Hepatocyte (in vitro differentiated cells): ENCODE measurements around the gene DSCAML1. TPM values are rescaled to one million over a fixed set of nuclear protein-coding genes. Genes with fewer than 3 reads are reported as not detected.

Experiments used
- DNase-seq: peaks from one replicate; pipeline ENCODE4 v3.0.0-alpha.2; 2016; ENCODE audit warnings: low spot score
- H2AFZ ChIP-seq: fragments of 200-600 bp; sonication (generic); 2 replicates; pipeline ENCODE4 v1.6.0; 2016; ENCODE audit warnings: antibody characterized with exemption, mild to moderate bottlenecking
- H3K27ac ChIP-seq: fragments of 200-600 bp; sonication (generic); 2 replicates; pipeline ENCODE4 v1.5.1; 2016; ENCODE audit warnings: mild to moderate bottlenecking
- H3K27me3 ChIP-seq: fragments of 200-600 bp; sonication (generic); 2 replicates; pipeline ENCODE4 v1.6.1; 2016
- H3K36me3 ChIP-seq: fragments of 200-600 bp; sonication (generic); replicated peaks from 2 replicates; pipeline ENCODE4 v1.5.1; 2016; ENCODE audit warnings: low read depth; ENCODE audit not compliant: insufficient read depth
- H3K4me1 ChIP-seq: fragments of 200-600 bp; sonication (generic); 2 replicates; pipeline ENCODE4 v1.5.1; 2016; ENCODE audit warnings: mild to moderate bottlenecking, moderate library complexity; ENCODE audit not compliant: insufficient read depth
- H3K4me2 ChIP-seq: fragments of 200-600 bp; sonication (generic); 2 replicates; pipeline ENCODE4 v1.6.0; 2016
- H3K4me3 ChIP-seq: fragments of 200-600 bp; sonication (generic); 2 replicates; pipeline ENCODE4 v1.5.1; 2016; ENCODE audit warnings: mild to moderate bottlenecking
- H3K79me2 ChIP-seq: fragments of 200-600 bp; sonication (generic); 2 replicates; pipeline ENCODE4 v1.6.0; 2017; ENCODE audit warnings: mild to moderate bottlenecking
- H3K9me2 ChIP-seq: fragments of 200-600 bp; sonication (generic); replicated peaks from 2 replicates; pipeline ENCODE4 v1.6.0; 2017; ENCODE audit warnings: mild to moderate bottlenecking; ENCODE audit not compliant: insufficient read depth
- H3K9me3 ChIP-seq: fragments of 200-600 bp; sonication (generic); 2 replicates; pipeline ENCODE4 v1.5.1; 2016; ENCODE audit warnings: low read depth, mild to moderate bottlenecking
- H4K20me1 ChIP-seq: fragments of 200-600 bp; sonication (generic); 2 replicates; pipeline ENCODE4 v1.6.0; 2016; ENCODE audit warnings: mild to moderate bottlenecking; ENCODE audit not compliant: insufficient read depth, poor library complexity, severe bottlenecking
- EZH2 ChIP-seq: fragments of 200-600 bp; sonication (generic); IDR thresholded peaks from 2 replicates; pipeline ENCODE4 v1.6.1; 2016; ENCODE audit warnings: antibody characterized with exemption, mild to moderate bottlenecking, borderline replicate concordance
- EZH2phosphoT487 ChIP-seq: fragments of 200-600 bp; sonication (generic); IDR thresholded peaks from one replicate; pipeline ENCODE4 v1.6.1; 2018; ENCODE audit warnings: antibody characterized with exemption, mild to moderate bottlenecking, low read depth, moderate library complexity; ENCODE audit not compliant: unreplicated experiment, severe bottlenecking
- WGBS: methylation state at CpG from one replicate; pipeline ENCODE4 v1.1.6; 2016; ENCODE audit warnings: low lambda C conversion rate; ENCODE audit errors: missing lambda C conversion rate; 5-methylcytosine and 5-hydroxymethylcytosine counted together
- polyA plus RNA-seq: library from polyadenylated mRNA; unstranded; fragments of >200 nt; fragmentation: Nextera tagmentation; extraction: Ambion mirVana; gene quantifications from 2 replicates; pipeline ENCODE4 v1.2.1, GENCODE V29; 2016
- total RNA-seq: library from RNA; depleted of rRNA; stranded (reverse); fragments of >200 nt; gene quantifications from 2 replicates; pipeline ENCODE4 v1.2.3, GENCODE V29; 2014
- TF ChIP-seq, protein P1 (sequence below): fragments of 200-600 bp; sonication (generic); IDR thresholded peaks from 2 replicates; pipeline ENCODE4 v1.5.1; 2016; ENCODE audit warnings: antibody characterized with exemption, mild to moderate bottlenecking; ENCODE audit not compliant: poor library complexity

Gene DSCAML1
- total and polyA plus RNA-seq, 2 experiments from 2014 or later, result 0.46 to 2.6 TPM

DNA sequence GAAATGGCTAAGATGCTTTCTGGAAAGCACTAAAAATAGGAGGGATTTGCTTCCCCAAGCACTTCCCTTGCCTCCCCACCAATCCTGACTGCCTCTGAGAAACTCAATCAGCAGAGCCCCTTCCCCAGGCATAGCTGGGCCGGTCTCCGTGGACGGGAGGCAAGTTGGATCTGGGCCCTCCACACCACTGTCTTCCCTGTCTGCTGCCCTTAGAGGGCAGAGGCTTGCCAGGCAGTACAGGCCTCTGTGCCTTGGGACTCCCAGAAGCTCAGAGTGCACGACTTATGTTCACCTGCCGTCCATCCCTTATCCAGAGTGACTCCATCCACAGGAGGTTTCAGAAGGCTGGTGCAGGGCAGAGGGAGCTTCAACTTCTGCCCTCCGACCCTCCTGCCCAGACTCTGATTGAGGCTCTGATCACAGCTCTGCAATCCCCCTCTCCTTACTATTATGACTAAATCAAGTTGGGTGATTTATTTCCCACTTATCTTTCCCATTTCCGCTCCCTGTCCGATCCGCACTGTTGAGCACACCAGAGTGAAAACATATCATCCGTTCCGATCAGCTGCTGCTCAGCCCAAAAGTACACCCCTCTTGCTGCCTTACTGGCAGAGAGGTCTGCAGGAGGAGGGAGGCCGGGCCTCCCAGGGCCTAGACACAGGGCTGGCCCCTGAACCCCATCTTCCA lies 71.8 kb downstream of the DSCAML1 start:
- Histone ChIP-seq H3K79me2 (no peaks in the 10 kb centered on the region), H3K27ac (no peak overlapping the region), H3K4me3 (no peak overlapping the region), H2AFZ (no peak overlapping the region), H3K9me2 (no peaks in the 10 kb centered on the region), H3K9me3 (no peaks in the 10 kb centered on the region), H3K4me2 (no peak overlapping the region), H3K4me1 (peaks cover 5% of the 10 kb centered on the region), H3K36me3 (no peaks in the 10 kb centered on the region), H3K27me3 (no peaks in the 10 kb centered on the region), H4K20me1 (no peaks in the 10 kb centered on the region)
- no peak for DNase-seq
- 83% methylated on average over 11 of the region's 12 CpGs for WGBS
- TF ChIP-seq EZH2, result no peak
- TF ChIP-seq, protein P1, sequence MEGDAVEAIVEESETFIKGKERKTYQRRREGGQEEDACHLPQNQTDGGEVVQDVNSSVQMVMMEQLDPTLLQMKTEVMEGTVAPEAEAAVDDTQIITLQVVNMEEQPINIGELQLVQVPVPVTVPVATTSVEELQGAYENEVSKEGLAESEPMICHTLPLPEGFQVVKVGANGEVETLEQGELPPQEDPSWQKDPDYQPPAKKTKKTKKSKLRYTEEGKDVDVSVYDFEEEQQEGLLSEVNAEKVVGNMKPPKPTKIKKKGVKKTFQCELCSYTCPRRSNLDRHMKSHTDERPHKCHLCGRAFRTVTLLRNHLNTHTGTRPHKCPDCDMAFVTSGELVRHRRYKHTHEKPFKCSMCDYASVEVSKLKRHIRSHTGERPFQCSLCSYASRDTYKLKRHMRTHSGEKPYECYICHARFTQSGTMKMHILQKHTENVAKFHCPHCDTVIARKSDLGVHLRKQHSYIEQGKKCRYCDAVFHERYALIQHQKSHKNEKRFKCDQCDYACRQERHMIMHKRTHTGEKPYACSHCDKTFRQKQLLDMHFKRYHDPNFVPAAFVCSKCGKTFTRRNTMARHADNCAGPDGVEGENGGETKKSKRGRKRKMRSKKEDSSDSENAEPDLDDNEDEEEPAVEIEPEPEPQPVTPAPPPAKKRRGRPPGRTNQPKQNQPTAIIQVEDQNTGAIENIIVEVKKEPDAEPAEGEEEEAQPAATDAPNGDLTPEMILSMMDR, result no peak
- TF ChIP-seq EZH2phosphoT487, result no peak

DNA sequence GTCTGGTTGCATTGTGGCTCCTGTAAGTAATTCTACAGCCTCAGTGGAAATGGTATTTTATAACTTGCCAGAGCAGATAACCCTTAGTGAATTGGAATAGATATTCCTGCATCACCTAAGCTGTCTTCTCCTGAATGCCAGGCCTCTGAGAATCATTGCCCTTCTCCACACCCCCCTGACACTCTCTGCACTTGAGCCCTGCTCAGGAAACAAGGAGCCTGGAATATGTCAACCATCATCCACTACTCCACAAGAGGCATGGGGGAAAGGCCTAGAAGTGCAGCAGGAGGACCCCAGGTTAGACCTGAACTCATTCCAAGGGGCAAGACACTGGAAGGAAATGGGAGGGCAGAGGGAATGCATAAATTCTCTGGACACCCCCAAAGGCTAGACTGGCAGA lies 72.4 kb downstream of the DSCAML1 start:
- Histone ChIP-seq H3K4me2 (no peak overlapping the region), H3K4me1 (peaks cover 10% of the 10 kb centered on the region), H4K20me1 (no peaks in the 10 kb centered on the region), H2AFZ (no peak overlapping the region), H3K27ac (no peak overlapping the region), H3K27me3 (no peaks in the 10 kb centered on the region), H3K79me2 (no peaks in the 10 kb centered on the region), H3K4me3 (no peak overlapping the region), H3K36me3 (no peaks in the 10 kb centered on the region), H3K9me2 (no peaks in the 10 kb centered on the region), H3K9me3 (no peaks in the 10 kb centered on the region)
- no peak for DNase-seq
- TF ChIP-seq, protein P1, result no peak
- TF ChIP-seq EZH2phosphoT487 (no peak), EZH2 (no peak)

DNA sequence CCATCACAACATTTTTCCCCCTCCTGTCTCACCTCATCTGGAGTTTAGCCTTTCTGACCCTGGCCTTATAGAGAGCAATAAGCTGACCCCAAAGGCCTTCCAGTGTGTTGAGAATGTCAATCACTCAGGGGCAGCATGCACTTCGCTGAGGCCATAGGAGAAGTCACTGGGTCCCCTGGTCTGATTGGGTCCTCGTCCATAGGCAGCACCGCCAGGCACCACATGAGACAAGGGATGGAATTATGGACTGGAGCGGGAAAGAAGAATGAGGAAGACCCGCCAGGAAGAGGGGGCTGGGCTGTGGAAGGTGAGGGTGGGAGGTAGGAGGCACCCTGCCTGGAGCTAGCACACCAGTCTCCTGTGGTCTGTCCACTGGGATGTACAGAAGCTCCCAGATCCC lies 72.9 kb downstream of the DSCAML1 start:
- TF ChIP-seq EZH2phosphoT487, result no peak
- TF ChIP-seq EZH2, result no peak
- TF ChIP-seq, protein P1, result no peak
- no peaks in the 10 kb centered on the region for H3K9me2 ChIP-seq

More for the DNA sequence above, 72.9 kb downstream of the DSCAML1 start:
- Histone ChIP-seq H3K27me3 (no peaks in the 10 kb centered on the region), H3K79me2 (no peaks in the 10 kb centered on the region), H3K4me3 (no peak overlapping the region), H3K27ac (no peak overlapping the region), H2AFZ (no peak overlapping the region), H3K36me3 (no peaks in the 10 kb centered on the region), H3K9me3 (no peaks in the 10 kb centered on the region), H3K4me1 (peaks cover 10% of the 10 kb centered on the region), H3K4me2 (no peak overlapping the region), H4K20me1 (no peaks in the 10 kb centered on the region)
- DNase-seq, result no peak
- WGBS, result 74% methylated on average over 5 of the region's 5 CpGs
